Ovary (tissue), 3 donors: ENCODE results near the gene TNFAIP8L1.

ENCODE experiments used
- EP300 ChIP-seq: sonication (generic); formaldehyde crosslinking; IDR thresholded peaks from one replicate; pipeline ENCODE4 v1.6.1; 2017; ENCODE audit warnings: antibody characterized with exemption
- POLR2A ChIP-seq: fragments of 450-650 bp; IDR thresholded peaks from one replicate; pipeline ENCODE4 v1.6.1; 2017; ENCODE audit warnings: antibody characterized with exemption, mild to moderate bottlenecking, moderate library complexity
- TF ChIP-seq, protein P1 (sequence below), 3 donors: fragments of 450-650 bp in 2 of 3; fragments of 200-600 bp in 1 of 3; IDR thresholded peaks; one replicate each; pipeline versions ENCODE4 v1.5.1 to v1.8.0; 2016 to 2022; ENCODE audit warnings: antibody characterized with exemption in 3 of 3, mild to moderate bottlenecking in 1 of 3
- donor health status: DM: no; HTN: no; CAD: no.

DNA sequence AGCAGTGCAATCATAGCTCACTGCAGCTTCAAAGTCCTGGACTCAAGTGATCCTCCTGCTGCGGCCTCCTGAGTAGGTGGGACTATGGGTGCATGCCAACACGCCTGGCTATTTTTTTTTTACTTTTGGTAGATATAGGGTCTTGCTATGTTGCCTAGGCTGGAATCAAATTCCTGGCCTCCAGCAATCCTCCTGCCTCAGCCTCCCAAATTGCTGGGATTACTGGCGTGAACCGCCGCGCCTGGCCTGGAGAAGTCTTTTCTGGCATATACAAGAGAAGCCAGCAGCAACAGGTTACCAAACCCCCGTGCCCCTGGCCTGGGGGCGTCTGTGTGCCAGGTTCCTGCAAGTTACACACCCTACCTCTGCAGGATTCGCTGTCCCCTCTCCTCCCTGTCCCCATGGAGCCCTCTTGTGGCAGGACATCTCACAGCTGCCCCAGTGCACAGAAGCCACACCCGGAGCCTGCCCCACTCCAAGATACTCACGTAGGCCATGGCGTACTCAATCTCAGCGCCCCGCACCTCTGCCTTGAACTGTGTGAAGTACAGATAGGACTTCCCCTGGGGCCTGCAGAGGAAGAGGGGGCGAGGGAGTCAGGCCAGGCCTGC is 21.0 kb downstream of the TNFAIP8L1 start:
- TF ChIP-seq, protein P1, sequence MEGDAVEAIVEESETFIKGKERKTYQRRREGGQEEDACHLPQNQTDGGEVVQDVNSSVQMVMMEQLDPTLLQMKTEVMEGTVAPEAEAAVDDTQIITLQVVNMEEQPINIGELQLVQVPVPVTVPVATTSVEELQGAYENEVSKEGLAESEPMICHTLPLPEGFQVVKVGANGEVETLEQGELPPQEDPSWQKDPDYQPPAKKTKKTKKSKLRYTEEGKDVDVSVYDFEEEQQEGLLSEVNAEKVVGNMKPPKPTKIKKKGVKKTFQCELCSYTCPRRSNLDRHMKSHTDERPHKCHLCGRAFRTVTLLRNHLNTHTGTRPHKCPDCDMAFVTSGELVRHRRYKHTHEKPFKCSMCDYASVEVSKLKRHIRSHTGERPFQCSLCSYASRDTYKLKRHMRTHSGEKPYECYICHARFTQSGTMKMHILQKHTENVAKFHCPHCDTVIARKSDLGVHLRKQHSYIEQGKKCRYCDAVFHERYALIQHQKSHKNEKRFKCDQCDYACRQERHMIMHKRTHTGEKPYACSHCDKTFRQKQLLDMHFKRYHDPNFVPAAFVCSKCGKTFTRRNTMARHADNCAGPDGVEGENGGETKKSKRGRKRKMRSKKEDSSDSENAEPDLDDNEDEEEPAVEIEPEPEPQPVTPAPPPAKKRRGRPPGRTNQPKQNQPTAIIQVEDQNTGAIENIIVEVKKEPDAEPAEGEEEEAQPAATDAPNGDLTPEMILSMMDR (IDR thresholded peaks at IDR 0.05), result no peak
- TF ChIP-seq POLR2A (no peak), EP300 (no peak)
